Smooth muscle cell of bladder (primary cell): ENCODE measurements around the gene SHISA5. TPM values are rescaled to one million over a fixed set of nuclear protein-coding genes. Genes with fewer than 3 reads are reported as not detected.

Experiments used
- total RNA-seq: library from RNA; depleted of rRNA; stranded (reverse); fragments of >200 nt; gene quantifications from 2 replicates; pipeline ENCODE4 v1.2.3, GENCODE V29; 2014

SHISA5 gene
- 101 and 102 TPM in 2 replicates for total RNA-seq

GRCh38 chr3:48504051-48504946 lies at the start of gene SHISA5:
Gene SHISA5, minus strand, starts transcription at chr3:48504174. Its CDS starts 80 bp downstream, at chr3:48504094.

GRCh38 chr3:48446425-48447193 lies 57.4 kb downstream of the SHISA5 start, which contains the start of gene ATRIP:
Gene ATRIP, plus strand, starts transcription at chr3:48446737. Its CDS starts 109 bp downstream, at chr3:48446846.

DNA sequence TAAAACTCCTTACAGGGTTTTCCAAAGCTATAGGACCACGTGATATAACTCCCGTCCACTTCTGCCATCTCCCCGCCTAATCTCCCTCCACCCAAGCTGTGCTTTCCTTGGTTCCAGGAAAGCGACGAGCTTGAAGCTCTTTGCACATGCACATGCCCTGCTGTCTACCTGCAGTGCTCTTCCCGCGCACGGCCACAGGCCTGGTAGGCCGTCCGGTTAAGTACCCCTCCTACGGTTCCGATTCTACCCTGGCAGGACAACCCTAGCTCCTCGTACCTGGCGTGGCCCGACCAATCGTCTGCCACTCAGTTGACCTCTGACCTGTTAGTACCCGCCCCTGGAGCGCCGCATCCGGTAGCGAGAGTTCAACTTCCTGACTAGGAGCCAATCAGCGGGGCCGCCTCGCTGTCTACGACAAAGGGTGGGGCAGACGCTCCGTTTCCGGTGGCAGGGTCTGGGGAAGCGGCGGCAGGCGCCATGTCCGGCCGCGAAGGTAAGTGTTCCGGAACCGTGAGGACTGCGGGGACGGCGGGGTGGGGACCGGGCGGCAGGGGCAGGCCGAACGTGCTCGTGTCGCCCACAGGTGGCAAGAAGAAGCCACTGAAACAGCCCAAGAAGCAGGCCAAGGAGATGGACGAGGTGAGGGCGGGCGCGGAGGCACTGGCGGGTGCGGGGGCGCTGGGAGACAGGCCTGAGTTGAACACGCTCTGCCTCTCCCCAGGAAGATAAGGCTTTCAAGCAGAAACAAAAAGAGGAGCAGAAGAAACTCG lies 64.0 kb downstream of the SHISA5 start, which contains the start of the genes CCDC51 and TMA7:
CCDC51 (minus strand) TSS at position 300 of the 770 bp plus-strand sequence. CDS start 4,991 bp downstream, outside the sequence.
TMA7 (plus strand) TSS at position 438 of the 770 bp plus-strand sequence; CDS start at position 478, 40 bp downstream.

GRCh38 chr3:48429960-48430707 lies 73.8 kb downstream of the SHISA5 start, which contains the start of gene PLXNB1:
Gene PLXNB1, minus strand, starts transcription at chr3:48430086. Its CDS starts 5,475 bp downstream, at chr3:48424611.

Other genes starting within 250 kb of the SHISA5 start
- gene NME6, start 202.8 kb downstream of the SHISA5 start, total RNA-seq: 16.9 and 20.2 TPM in 2 replicates
- not detected in 2 replicates for gene SPINK8, start 170.5 kb downstream of the SHISA5 start, total RNA-seq
- not detected in 2 replicates for gene FBXW12, start 132.0 kb downstream of the SHISA5 start, total RNA-seq
- gene PLXNB1, start 74.1 kb downstream of the SHISA5 start, total RNA-seq: 24.6 and 42.2 TPM in 2 replicates
- gene CCDC51, start 64.1 kb downstream of the SHISA5 start, total RNA-seq: 19.2 and 26.5 TPM in 2 replicates
- 315 and 384 TPM in 2 replicates for gene TMA7, start 63.9 kb downstream of the SHISA5 start, total RNA-seq
- 2.8 and 4.0 TPM in 2 replicates for gene ATRIP, start 57.4 kb downstream of the SHISA5 start, total RNA-seq
- gene PFKFB4, start 52.6 kb upstream of the SHISA5 start, total RNA-seq: 6.0 and 29.4 TPM in 2 replicates
- gene UCN2, start 59.6 kb upstream of the SHISA5 start, total RNA-seq: 0.83 and 1.00 TPM in 2 replicates
- 31.6 and 46.1 TPM in 2 replicates for gene COL7A1, start 91.2 kb upstream of the SHISA5 start, total RNA-seq
- 241 and 286 TPM in 2 replicates for gene UQCRC1, start 105.5 kb upstream of the SHISA5 start, total RNA-seq
- gene TMEM89, start 117.6 kb upstream of the SHISA5 start, total RNA-seq: not detected in 2 replicates
- gene SLC26A6, start 131.3 kb upstream of the SHISA5 start, total RNA-seq: 28.9 and 31.1 TPM in 2 replicates
- gene CELSR3, start 158.7 kb upstream of the SHISA5 start, total RNA-seq: 1.00 and 1.6 TPM in 2 replicates
- gene NCKIPSD, start 181.7 kb upstream of the SHISA5 start, total RNA-seq: 9.1 and 9.2 TPM in 2 replicates
- 38.3 and 39.1 TPM in 2 replicates for gene IP6K2, start 213.0 kb upstream of the SHISA5 start, total RNA-seq